ENCODE data around the gene HACD3.

GRCh38 chr15:65540314-65540713 is 10.1 kb downstream of the HACD3 start:
- TF ChIP-seq, protein P1, sequence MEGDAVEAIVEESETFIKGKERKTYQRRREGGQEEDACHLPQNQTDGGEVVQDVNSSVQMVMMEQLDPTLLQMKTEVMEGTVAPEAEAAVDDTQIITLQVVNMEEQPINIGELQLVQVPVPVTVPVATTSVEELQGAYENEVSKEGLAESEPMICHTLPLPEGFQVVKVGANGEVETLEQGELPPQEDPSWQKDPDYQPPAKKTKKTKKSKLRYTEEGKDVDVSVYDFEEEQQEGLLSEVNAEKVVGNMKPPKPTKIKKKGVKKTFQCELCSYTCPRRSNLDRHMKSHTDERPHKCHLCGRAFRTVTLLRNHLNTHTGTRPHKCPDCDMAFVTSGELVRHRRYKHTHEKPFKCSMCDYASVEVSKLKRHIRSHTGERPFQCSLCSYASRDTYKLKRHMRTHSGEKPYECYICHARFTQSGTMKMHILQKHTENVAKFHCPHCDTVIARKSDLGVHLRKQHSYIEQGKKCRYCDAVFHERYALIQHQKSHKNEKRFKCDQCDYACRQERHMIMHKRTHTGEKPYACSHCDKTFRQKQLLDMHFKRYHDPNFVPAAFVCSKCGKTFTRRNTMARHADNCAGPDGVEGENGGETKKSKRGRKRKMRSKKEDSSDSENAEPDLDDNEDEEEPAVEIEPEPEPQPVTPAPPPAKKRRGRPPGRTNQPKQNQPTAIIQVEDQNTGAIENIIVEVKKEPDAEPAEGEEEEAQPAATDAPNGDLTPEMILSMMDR (IDR thresholded peaks at IDR 0.05; ENCODE audit: low read length): no peak
- no peak for TF ChIP-seq EZH2phosphoT487 (IDR thresholded peaks at IDR 0.05; ENCODE audit: low read length)
- TF ChIP-seq EZH2 (optimal IDR thresholded peaks at IDR 0.05; ENCODE audit: low read depth, low read length): no peak
